Kidney capillary endothelial cell (primary cell): ENCODE data around the gene GCSAM.

Experiments used
- DNase-seq: peaks from one replicate; pipeline ENCODE4 v3.0.0-alpha.2; 2018; ENCODE audit warnings: low spot score

The GCSAM gene

GRCh38 chr3:112129925-112130637 is 3.0 kb downstream of the GCSAM start:
- DNase-seq: no peak

GRCh38 chr3:112128843-112129727 is 4.0 kb downstream of the GCSAM start:
- DNase-seq: no peak

- no peak for DNase-seq
These were observed 5.2 kb downstream of the GCSAM start for GRCh38 chr3:112127522-112128494.

GRCh38 chr3:112126511-112126911 is 6.5 kb downstream of the GCSAM start:
- no peak for DNase-seq

- no peak for DNase-seq
These were observed 8.0 kb downstream of the GCSAM start for GRCh38 chr3:112124907-112125607.

- DNase-seq: no peak
These were observed 9.5 kb downstream of the GCSAM start for GRCh38 chr3:112123548-112123947.

- DNase-seq: no peak
These were observed 10.2 kb downstream of the GCSAM start for GRCh38 chr3:112122870-112123269.

DNA sequence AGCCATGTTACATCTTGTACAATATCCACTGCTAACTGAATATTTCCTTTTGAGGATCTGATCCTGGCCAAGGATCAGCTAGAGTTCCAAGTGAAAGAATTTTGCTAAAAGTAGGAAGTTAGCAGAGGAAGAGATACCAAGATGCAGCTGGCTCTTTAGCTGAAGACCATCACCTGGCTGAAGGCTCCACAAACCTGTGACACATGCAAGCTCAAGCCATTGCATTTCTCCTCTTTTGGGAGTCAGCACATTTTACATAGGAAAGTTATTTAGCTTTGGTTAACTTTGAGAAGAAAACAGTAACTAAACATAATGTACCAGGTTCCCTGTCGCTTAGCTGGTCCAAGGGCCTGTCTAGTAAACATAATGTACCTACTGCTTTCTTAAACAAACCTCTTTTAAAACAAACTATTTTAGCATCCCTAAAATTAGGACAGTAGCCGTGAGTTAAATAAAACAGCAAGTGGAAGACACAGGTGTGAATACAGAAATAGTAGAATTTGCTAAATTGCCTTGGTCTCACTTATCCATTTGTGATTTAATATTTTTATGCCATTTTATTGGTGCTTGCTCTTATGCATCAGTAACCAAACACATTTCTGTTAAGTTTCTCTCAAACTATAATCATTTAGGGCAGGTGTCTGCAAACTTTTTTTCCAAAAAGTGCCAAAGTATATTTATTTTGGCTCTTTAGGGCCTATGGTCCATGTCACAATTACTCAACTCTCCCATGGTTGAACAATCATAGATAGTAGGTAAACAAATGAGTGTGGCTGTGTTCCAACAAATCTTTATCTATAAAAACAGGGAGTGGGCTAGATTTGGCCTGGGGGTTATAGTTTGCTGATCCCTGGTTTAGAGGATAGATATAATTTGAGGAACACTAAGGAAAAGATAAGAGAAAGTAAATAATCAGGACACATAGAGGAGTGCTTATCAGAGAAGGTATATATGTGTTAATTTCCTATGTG is 11.2 kb downstream of the GCSAM start:
- no peak for DNase-seq

GRCh38 chr3:112119962-112120836 is 12.8 kb downstream of the GCSAM start:
- no peak for DNase-seq

- no peak for DNase-seq
These were observed 15.0 kb downstream of the GCSAM start for GRCh38 chr3:112117841-112118571.

DNA sequence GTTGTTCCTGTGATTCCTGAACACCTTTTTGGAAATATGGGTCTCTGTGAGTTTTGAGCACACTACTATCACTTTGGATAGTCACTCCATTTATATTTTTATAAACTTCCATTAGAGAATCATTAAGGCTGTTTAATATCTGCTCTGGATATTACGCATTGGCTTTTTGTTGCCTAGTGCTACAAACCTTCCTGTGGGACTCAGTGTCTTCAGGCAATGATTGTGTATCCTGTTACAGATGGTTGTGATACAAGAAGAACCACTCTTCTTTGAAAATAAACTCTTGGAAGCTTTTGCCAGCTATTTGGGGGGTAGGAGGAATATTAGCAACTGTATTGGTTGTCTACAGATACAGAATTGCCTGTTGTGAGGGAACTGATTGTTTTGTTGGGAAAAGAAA is 15.6 kb downstream of the GCSAM start:
- DNase-seq: no peak

DNA sequence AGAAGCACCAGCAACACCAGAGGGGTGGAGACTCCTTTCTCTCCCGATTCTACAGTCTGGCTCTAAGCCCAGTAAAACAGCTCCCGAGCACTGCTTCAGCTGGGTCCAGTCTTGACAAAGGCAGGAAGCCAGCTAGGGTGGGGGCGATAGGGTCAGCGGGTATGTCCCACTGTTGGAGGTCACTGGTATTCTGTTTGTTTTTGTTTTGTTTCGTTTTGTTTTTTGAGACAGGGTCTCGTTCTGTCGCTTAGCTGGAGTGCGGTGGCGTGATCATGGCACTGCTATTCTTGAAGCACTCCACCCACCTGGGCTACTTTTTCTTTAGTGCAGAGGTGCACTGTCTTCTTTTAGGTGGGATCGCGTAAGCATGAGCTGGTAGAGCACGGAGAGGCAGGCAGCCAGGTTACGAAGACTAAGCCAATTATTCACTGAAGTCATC is 16.3 kb downstream of the GCSAM start:
- DNase-seq: no peak

DNA sequence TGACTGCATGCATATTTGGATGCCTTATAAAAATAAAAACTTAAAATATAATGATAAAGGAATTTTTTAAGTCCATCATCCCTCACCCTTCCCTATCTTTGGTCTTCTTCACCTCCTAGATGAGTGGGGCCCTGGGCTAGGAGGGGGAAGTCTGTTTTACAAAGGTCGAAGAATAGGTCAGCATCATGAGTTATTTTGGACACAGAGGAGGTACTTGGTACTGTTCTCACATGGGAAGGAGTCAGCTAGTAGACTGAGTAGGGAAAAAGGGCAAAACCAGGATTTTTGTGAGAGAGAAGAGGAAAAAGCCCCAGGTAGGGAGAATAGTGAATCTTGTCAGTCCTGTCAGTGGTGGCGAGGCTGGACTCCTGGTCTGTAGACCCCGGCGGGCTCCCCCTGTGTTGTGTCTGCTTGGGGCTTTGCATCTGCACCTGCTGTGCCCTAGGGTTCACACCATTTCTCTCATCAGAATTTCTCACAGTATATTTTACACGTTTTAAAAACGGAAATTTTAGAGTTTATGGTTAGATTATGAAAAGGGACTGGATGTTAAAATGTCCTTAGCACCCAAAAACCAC is 17.2 kb downstream of the GCSAM start:
- no peak for DNase-seq

- DNase-seq: no peak
These were observed 17.8 kb downstream of the GCSAM start for GRCh38 chr3:112115161-112115739.

GRCh38 chr3:112114576-112115160 is 18.4 kb downstream of the GCSAM start:
- DNase-seq: no peak

- DNase-seq: peak; percentile 55
These were observed 21.2 kb downstream of the GCSAM start for GRCh38 chr3:112111785-112112402.

- no peak for DNase-seq
These were observed 23.7 kb downstream of the GCSAM start for GRCh38 chr3:112109322-112109721.
